IPS-NIHi11 (cell line): Measurements from ENCODE around the gene SNRPA.
A peak's percentile ranks its signal among the peaks of the same experiment; 100 is the strongest.
"Not testable (repeated sequence)": the region's sequence is repeated elsewhere in the genome, so short reads cannot be mapped to it uniquely, and the experiment has no call there.

Source experiments
- DNase-seq: peaks from one replicate; pipeline ENCODE4 v3.0.0; 2012; ENCODE audit warnings: mixed read lengths, low spot score

SNRPA gene

GRCh38 chr19:40745402-40745780, 5.6 kb upstream of the SNRPA start:
- no peak for DNase-seq

GRCh38 chr19:40747536-40747935, 3.5 kb upstream of the SNRPA start:
- no peak for DNase-seq

GRCh38 chr19:40750058-40750873, 737 bp upstream of the SNRPA start, which contains the start of gene ACTMAP:
Gene ACTMAP (minus strand): TSS chr19:40750477. CDS start chr19:40749803, 674 bp downstream.
- peak; percentile 97 for DNase-seq

- DNase-seq = no peak
Measured at GRCh38 chr19:40752257-40752781, 1.3 kb downstream of the SNRPA start.

GRCh38 chr19:40754611-40755247, 3.7 kb downstream of the SNRPA start:
- DNase-seq = no peak

GRCh38 chr19:40755248-40755624, 4.2 kb downstream of the SNRPA start:
- DNase-seq = no peak

- no peak for DNase-seq
Measured at GRCh38 chr19:40755791-40756190, 4.8 kb downstream of the SNRPA start.

- DNase-seq = no peak
Measured at GRCh38 chr19:40756502-40757110, 5.6 kb downstream of the SNRPA start.

- no peak for DNase-seq
Measured at GRCh38 chr19:40758491-40758890, 7.5 kb downstream of the SNRPA start.

- no peak for DNase-seq
Measured at GRCh38 chr19:40759352-40759751, 8.3 kb downstream of the SNRPA start.

GRCh38 chr19:40762754-40763470, 11.9 kb downstream of the SNRPA start:
- no peak for DNase-seq

GRCh38 chr19:40763526-40763925, 12.5 kb downstream of the SNRPA start:
- no peak for DNase-seq

- DNase-seq = no peak
Measured at GRCh38 chr19:40763963-40764362, 13.0 kb downstream of the SNRPA start.

- not testable (repeated sequence) for DNase-seq
Measured at GRCh38 chr19:40766385-40766784, 15.4 kb downstream of the SNRPA start.

GRCh38 chr19:40768869-40769268, 17.9 kb downstream of the SNRPA start:
- DNase-seq = no peak

GRCh38 chr19:40771101-40771862, 20.3 kb downstream of the SNRPA start:
- DNase-seq = not testable (repeated sequence)

GRCh38 chr19:40774916-40775631, 24.1 kb downstream of the SNRPA start, which contains the start of gene MIA:
Gene MIA (plus strand): TSS chr19:40775521. CDS start chr19:40775543, 22 bp downstream.
- DNase-seq = no peak

- no peak for DNase-seq
Measured at GRCh38 chr19:40775632-40776022, 24.6 kb downstream of the SNRPA start.

GRCh38 chr19:40776364-40776763, 25.4 kb downstream of the SNRPA start:
- no peak for DNase-seq

- DNase-seq = peak; percentile 80
Measured at GRCh38 chr19:40776932-40777644, 26.1 kb downstream of the SNRPA start.
